GM19452 (cell line): Measurements from ENCODE around the gene SLC6A11.

Experiments used
- ATAC-seq: cut with Tn5 transposase; IDR thresholded peaks from one replicate; pipeline ENCODE4 v1.9.1; 2021; ENCODE audit not compliant: unreplicated experiment

The SLC6A11 gene

GRCh38 chr3:10950476-10951294 lies 134.7 kb downstream of the SLC6A11 start:
- ATAC-seq: no peak

- ATAC-seq: no peak
Measured at GRCh38 chr3:10951295-10951926, 135.4 kb downstream of the SLC6A11 start.

- ATAC-seq: no peak
Measured at GRCh38 chr3:10952525-10952924, 136.5 kb downstream of the SLC6A11 start.

- ATAC-seq: no peak
Measured at GRCh38 chr3:10954740-10955139, 138.7 kb downstream of the SLC6A11 start.

GRCh38 chr3:10955711-10956453 lies 139.9 kb downstream of the SLC6A11 start:
- no peak for ATAC-seq

GRCh38 chr3:10956531-10956930 lies 140.5 kb downstream of the SLC6A11 start:
- no peak for ATAC-seq

GRCh38 chr3:10956986-10957385 lies 141.0 kb downstream of the SLC6A11 start:
- no peak for ATAC-seq

- no peak for ATAC-seq
Measured at GRCh38 chr3:10957976-10958749, 142.1 kb downstream of the SLC6A11 start.

GRCh38 chr3:10960255-10960654 lies 144.2 kb downstream of the SLC6A11 start:
- no peak for ATAC-seq

- ATAC-seq: no peak
Measured at GRCh38 chr3:10961921-10962320, 145.9 kb downstream of the SLC6A11 start.

GRCh38 chr3:10962481-10963036 lies 146.5 kb downstream of the SLC6A11 start:
- no peak for ATAC-seq

GRCh38 chr3:10964537-10965167 lies 148.6 kb downstream of the SLC6A11 start:
- ATAC-seq: no peak

GRCh38 chr3:10968401-10968800 lies 152.4 kb downstream of the SLC6A11 start:
- ATAC-seq: no peak

GRCh38 chr3:10970306-10970960 lies 154.4 kb downstream of the SLC6A11 start:
- ATAC-seq: no peak

GRCh38 chr3:10972072-10972782 lies 156.2 kb downstream of the SLC6A11 start:
- no peak for ATAC-seq

GRCh38 chr3:10973046-10973595 lies 157.1 kb downstream of the SLC6A11 start:
- no peak for ATAC-seq

GRCh38 chr3:10974131-10974530 lies 158.1 kb downstream of the SLC6A11 start:
- no peak for ATAC-seq

GRCh38 chr3:10974746-10975375 lies 158.8 kb downstream of the SLC6A11 start:
- no peak for ATAC-seq
